DMS153 (cell line): ENCODE data around the gene EPB41L4B.

Experiments
- DNase-seq: peaks from one replicate; lab custom pipeline; 2025; lab: John Stamatoyannopoulos, UW

Gene EPB41L4B

GRCh38 chr9:109199676-109200075 lies 121.2 kb downstream of the EPB41L4B start:
- DNase-seq: no peak

GRCh38 chr9:109198736-109199382 lies 122.0 kb downstream of the EPB41L4B start:
- no peak for DNase-seq

- no peak for DNase-seq
Measured at GRCh38 chr9:109193974-109194556, 126.8 kb downstream of the EPB41L4B start.

GRCh38 chr9:109192732-109193361 lies 128.0 kb downstream of the EPB41L4B start:
- no peak for DNase-seq

GRCh38 chr9:109191746-109192145 lies 129.1 kb downstream of the EPB41L4B start:
- DNase-seq: no peak

- no peak for DNase-seq
Measured at GRCh38 chr9:109190151-109190550, 130.7 kb downstream of the EPB41L4B start.

- DNase-seq: no peak
Measured at GRCh38 chr9:109186857-109187520, 133.9 kb downstream of the EPB41L4B start.

GRCh38 chr9:109182940-109183798 lies 137.7 kb downstream of the EPB41L4B start:
- peak; percentile 19 for DNase-seq

GRCh38 chr9:109182550-109182939 lies 138.3 kb downstream of the EPB41L4B start:
- no peak for DNase-seq

GRCh38 chr9:109181284-109181683 lies 139.6 kb downstream of the EPB41L4B start:
- DNase-seq: no peak

GRCh38 chr9:109179801-109180523 lies 140.9 kb downstream of the EPB41L4B start:
- no peak for DNase-seq

- DNase-seq: no peak
Measured at GRCh38 chr9:109176963-109177362, 143.9 kb downstream of the EPB41L4B start.

GRCh38 chr9:109176386-109176785 lies 144.5 kb downstream of the EPB41L4B start:
- no peak for DNase-seq

GRCh38 chr9:109172935-109173334 lies 147.9 kb downstream of the EPB41L4B start:
- no peak for DNase-seq

- no peak for DNase-seq
Measured at GRCh38 chr9:109171926-109172325, 148.9 kb downstream of the EPB41L4B start.

- DNase-seq: no peak
Measured at GRCh38 chr9:109168170-109168569, 152.7 kb downstream of the EPB41L4B start.

GRCh38 chr9:109167716-109168115 lies 153.1 kb downstream of the EPB41L4B start:
- no peak for DNase-seq

- DNase-seq: no peak
Measured at GRCh38 chr9:109166771-109167601, 153.9 kb downstream of the EPB41L4B start, which contains the start of gene FRRS1L. FRRS1L (minus strand) TSS chr9:109167249; CDS start chr9:109167138, 111 bp downstream.

- DNase-seq: no peak
Measured at GRCh38 chr9:109166171-109166770, 154.6 kb downstream of the EPB41L4B start.

GRCh38 chr9:109164042-109164441 lies 156.8 kb downstream of the EPB41L4B start:
- DNase-seq: no peak
